ENCODE data around the gene NEK11.

DNA sequence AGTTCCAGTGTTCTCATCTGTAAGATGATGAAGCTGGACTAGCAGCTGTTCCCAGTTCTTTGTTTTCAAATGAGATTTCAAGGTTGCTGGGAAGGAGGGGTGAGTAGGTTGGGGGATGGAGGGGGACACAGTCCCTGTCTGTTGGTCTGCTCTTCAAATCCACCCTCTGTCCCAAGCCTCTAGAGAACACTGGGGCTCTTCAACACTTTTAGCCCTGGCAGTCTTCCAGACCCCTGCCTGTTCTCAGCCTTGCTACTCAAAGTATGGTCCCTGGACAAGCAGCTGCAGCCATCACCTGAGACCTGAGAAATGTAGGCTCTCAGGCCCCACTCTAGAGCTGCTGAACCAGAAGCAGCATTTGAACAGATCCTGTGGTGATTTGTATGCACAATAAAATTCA, 41.3 kb downstream of the NEK11 start:
- TF ChIP-seq, protein P1, sequence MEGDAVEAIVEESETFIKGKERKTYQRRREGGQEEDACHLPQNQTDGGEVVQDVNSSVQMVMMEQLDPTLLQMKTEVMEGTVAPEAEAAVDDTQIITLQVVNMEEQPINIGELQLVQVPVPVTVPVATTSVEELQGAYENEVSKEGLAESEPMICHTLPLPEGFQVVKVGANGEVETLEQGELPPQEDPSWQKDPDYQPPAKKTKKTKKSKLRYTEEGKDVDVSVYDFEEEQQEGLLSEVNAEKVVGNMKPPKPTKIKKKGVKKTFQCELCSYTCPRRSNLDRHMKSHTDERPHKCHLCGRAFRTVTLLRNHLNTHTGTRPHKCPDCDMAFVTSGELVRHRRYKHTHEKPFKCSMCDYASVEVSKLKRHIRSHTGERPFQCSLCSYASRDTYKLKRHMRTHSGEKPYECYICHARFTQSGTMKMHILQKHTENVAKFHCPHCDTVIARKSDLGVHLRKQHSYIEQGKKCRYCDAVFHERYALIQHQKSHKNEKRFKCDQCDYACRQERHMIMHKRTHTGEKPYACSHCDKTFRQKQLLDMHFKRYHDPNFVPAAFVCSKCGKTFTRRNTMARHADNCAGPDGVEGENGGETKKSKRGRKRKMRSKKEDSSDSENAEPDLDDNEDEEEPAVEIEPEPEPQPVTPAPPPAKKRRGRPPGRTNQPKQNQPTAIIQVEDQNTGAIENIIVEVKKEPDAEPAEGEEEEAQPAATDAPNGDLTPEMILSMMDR (IDR thresholded peaks at IDR 0.05) = no peak
- TF ChIP-seq POLR2A (IDR thresholded peaks at IDR 0.05) = no peak
